GM18499 (cell line): ENCODE data around the gene MYO5C.

Experiments used
- ATAC-seq: cut with Tn5 transposase; IDR thresholded peaks from one replicate; pipeline ENCODE4 v1.9.1; 2021; ENCODE audit warnings: moderate number of reproducible peaks; ENCODE audit not compliant: insufficient read depth, unreplicated experiment

MYO5C gene

GRCh38 chr15:52220937-52221660, 74.5 kb downstream of the MYO5C start:
- no peak for ATAC-seq

GRCh38 chr15:52220251-52220650, 75.4 kb downstream of the MYO5C start:
- no peak for ATAC-seq

DNA sequence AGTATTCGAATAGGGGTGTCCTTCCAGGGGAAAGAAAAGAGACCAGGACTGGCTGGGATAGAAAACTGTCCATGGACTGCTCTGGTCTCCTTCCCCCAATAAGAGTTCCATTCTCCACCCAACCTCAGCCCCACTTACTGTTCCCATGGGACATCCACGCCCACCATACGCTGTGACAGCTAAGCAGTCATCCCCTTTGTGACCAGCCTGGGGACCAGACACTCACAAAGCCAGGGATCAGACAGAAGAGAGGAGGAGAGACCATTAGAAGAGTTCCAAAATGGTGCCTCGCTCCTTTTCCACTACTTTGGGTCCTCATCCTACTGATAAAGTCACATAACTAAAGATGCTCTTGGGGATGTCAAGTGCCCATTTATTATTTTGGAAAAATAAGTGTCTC, 76.8 kb downstream of the MYO5C start:
- no peak for ATAC-seq

- ATAC-seq = no peak
These were observed 77.2 kb downstream of the MYO5C start for GRCh38 chr15:52218371-52218770.

- no peak for ATAC-seq
These were observed 78.4 kb downstream of the MYO5C start for GRCh38 chr15:52217186-52217585.

GRCh38 chr15:52214553-52214952, 81.1 kb downstream of the MYO5C start:
- ATAC-seq = no peak

GRCh38 chr15:52213206-52213605, 82.4 kb downstream of the MYO5C start:
- no peak for ATAC-seq

GRCh38 chr15:52208306-52208946, 87.2 kb downstream of the MYO5C start:
- ATAC-seq = no peak

DNA sequence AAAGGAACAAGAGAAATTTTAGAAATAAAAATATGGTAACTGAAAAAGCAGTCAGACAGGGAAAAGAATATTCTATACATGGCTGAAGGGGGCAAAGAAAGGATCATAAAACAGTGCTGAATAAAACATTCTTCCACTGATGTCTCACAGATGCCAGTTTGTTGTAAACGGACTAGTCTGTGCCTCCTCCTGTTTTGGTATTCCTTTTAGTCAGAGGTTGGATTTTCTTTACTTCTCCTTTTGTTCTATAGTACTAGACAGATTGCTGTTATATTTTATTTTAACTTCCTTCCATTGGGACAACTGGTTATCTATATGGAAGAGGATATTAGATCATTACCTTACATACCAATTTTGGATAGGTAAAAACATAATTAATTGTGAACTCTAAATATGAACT, 88.4 kb downstream of the MYO5C start:
- no peak for ATAC-seq

DNA sequence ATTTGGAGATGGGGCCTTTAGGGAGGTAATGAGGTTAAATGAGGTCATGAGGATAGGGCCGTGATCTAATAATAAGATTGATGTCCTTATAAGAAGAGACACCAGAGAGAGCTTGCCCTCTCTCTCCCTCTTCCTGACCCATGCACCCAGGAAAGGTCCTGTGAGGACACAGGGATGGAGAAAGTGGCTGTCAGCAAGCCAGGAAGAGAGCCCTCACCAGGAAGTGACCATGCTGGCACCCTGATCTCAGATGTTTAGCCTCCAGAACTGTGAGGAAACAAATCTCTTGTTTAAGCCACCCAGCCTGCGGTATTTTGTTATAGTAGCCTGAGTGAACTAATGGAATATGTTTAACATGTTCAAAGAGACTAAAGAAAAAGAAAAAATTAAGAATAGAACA, 89.2 kb downstream of the MYO5C start:
- no peak for ATAC-seq

GRCh38 chr15:52204657-52205056, 90.9 kb downstream of the MYO5C start:
- no peak for ATAC-seq

- no peak for ATAC-seq
These were observed 94.7 kb downstream of the MYO5C start for GRCh38 chr15:52200831-52201365.

DNA sequence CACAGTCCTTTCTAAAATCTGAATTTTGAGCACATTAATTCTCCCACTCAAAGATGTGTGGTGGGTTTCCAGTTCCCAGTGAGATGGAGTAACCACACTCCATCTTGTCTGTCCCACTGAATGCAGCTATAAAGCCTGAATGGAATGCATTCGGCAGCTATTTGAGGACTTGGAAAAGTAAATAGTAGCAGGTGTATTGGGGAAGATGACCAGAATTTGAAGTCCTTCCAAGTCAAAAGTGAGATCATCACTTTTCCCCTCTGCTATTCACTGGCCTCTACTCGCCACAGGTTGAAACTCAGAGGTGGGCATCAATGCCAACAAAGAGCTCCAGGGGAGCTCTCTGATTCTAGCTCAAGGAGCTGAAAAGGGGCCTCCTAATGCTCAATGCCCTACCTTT, 96.3 kb downstream of the MYO5C start:
- no peak for ATAC-seq

- no peak for ATAC-seq
These were observed 98.7 kb downstream of the MYO5C start for GRCh38 chr15:52196891-52197290.

- ATAC-seq = no peak
These were observed 101.8 kb downstream of the MYO5C start for GRCh38 chr15:52193791-52194190.

DNA sequence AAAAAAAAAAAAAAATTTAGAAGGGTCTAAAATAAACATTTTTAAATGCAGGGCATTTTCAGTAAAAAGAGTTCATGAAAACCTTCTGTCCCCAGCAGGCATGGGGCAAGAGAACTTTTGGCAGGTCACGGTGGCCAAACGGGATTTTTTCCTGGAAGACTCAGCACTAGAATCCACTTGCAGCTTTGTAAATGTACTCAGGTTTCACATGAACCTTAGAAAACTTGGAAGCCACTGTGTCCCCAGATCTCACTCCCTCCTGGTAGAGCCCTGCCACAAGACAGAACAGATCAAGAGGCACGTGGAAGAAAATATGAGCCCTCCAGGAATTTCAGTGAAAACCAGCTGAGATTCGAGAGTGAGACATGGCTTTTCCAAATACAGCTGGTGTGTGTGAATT, 102.3 kb downstream of the MYO5C start:
- no peak for ATAC-seq

DNA sequence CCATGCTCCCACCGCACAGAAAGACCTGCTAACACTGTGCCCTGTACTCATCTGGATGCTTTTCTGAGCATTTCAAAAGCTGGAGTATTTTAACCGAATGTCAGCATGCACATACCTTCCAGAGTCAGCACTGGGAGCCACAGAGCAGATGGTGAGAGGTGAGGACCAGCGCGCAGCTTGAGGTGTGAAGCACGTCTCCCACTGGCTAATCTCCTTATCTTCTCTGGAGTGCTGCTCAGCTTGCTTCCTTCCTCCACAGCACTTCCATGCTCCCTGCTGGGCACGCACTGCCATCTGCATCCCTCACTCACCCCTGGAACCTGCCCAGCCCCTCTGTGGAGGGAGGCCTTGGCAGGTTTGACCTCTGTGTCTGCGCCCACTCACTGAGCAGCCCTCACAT, 104.4 kb downstream of the MYO5C start, which contains the start of gene GNB5:
TSS of gene GNB5 (minus strand) at position 186 of the 400 bp plus-strand sequence. CDS start 6,716 bp downstream, outside the sequence.
- ATAC-seq = no peak

GRCh38 chr15:52186651-52187486, 108.7 kb downstream of the MYO5C start:
- ATAC-seq = no peak

GRCh38 chr15:52185151-52185561, 110.4 kb downstream of the MYO5C start:
- ATAC-seq = no peak

DNA sequence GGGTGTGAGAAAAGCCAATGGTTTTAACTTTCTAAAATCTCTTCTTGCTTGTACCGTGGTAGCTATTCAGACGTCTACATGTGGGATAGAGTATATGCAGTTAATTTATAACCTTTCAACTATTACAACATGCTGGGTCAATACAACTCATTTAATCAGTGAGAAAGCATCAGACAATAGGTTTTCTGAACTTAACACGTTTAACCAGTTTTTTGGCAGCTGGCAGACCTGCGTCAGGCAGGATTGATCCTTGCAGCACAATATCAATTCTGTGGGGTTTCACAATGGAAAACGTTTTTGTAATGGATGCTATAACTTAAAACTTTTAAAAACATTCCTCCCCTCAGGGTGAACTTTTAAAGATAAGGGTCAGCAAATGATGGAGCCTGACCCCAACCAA, 110.9 kb downstream of the MYO5C start:
- no peak for ATAC-seq
